K562 (cell line): ENCODE results near the gene BBC3. TPM values are rescaled to one million over a fixed set of nuclear protein-coding genes. Genes with fewer than 3 reads are reported as not detected.

Source experiments
- ATF2 ChIP-seq: sonication (generic); formaldehyde crosslinking; IDR thresholded peaks from 2 replicates; pipeline ENCODE4 v1.8.1; 2022; ENCODE audit warnings: missing genetic modification reagents
- ATF6 ChIP-seq: sonication (generic); formaldehyde crosslinking; IDR thresholded peaks from 2 replicates; pipeline ENCODE4 v1.4.0; 2020; ENCODE audit warnings: mild to moderate bottlenecking, missing genetic modification reagents
- DEAF1 ChIP-seq: fragments of 450-650 bp; formaldehyde crosslinking; IDR thresholded peaks from 2 replicates; pipeline ENCODE4 v1.4.0; 2020; ENCODE audit warnings: mild to moderate bottlenecking, moderate library complexity
- E2F1 ChIP-seq: sonication (generic); formaldehyde crosslinking; IDR thresholded peaks from 2 replicates; pipeline ENCODE4 v1.8.1; 2023; ENCODE audit warnings: mild to moderate bottlenecking, missing genetic modification reagents, moderate library complexity
- FOXA3 ChIP-seq, 2 experiments: fragments of 450-650 bp in 1 of 2; sonication (generic) in 1 of 2; formaldehyde crosslinking; IDR thresholded peaks in 1 of 2; conservative IDR thresholded peaks in 1 of 2; 2 replicates each; pipeline versions ENCODE4 v1.4.0 to v1.8.0; 2020 to 2022; ENCODE audit warnings: mild to moderate bottlenecking in 2 of 2, missing genetic modification reagents in 1 of 2
- KLF1 ChIP-seq: fragments of 450-650 bp; IDR thresholded peaks from 2 replicates; pipeline ENCODE4 v1.6.1; 2016; ENCODE audit warnings: missing genetic modification characterization, missing compliant biosample characterization
- NCOA1 ChIP-seq: fragments of 450-650 bp; IDR thresholded peaks from 2 replicates; pipeline ENCODE4 v1.6.1; 2016; ENCODE audit warnings: low read depth
- PTBP1 ChIP-seq: fragments of 200-400 bp; formaldehyde crosslinking; IDR thresholded peaks from 2 replicates; pipeline ENCODE4 v1.6.1; 2017; ENCODE audit warnings: low read depth, low read length
- RBM14 ChIP-seq: fragments of 200-400 bp; formaldehyde crosslinking; IDR thresholded peaks from 2 replicates; pipeline ENCODE4 v1.6.1; 2018; ENCODE audit warnings: low read depth, mild to moderate bottlenecking, low read length, moderate library complexity, borderline replicate concordance; ENCODE audit not compliant: insufficient read depth
- SPI1 ChIP-seq: IDR thresholded peaks from 2 replicates; pipeline ENCODE4 v1.6.1; 2011; ENCODE audit warnings: low read depth, low read length, control low read depth, borderline replicate concordance
- ZNF407 ChIP-seq: fragments of 450-650 bp; IDR thresholded peaks from 2 replicates; pipeline ENCODE4 v1.6.1; 2016; ENCODE audit warnings: low read depth
- polyA plus RNA-seq, 8 experiments: library from polyadenylated mRNA; depleted of rRNA in 4 of 8; stranded (reverse) in 5 of 8; unstranded in 3 of 8; fragments of >200 nt; fragmentation: Nextera tagmentation in 2 of 8; fragmentation: Illumina TruSeq in 1 of 8; extraction: Ambion mirVana in 2 of 8; extraction: Trizol in 1 of 8; gene quantifications; 2 replicates each; pipeline versions ENCODE4 v1.2.1 to v1.2.3, GENCODE V29; 2011 to 2014; ENCODE audit warnings: inconsistent platforms in 1 of 8, missing spikeins in 1 of 8
- total RNA-seq, 7 experiments: library from RNA; depleted of rRNA in 6 of 7; stranded (reverse); fragments of >200 nt in 6 of 7; fragmentation: Illumina TruSeq in 2 of 7; extraction: Trizol in 2 of 7; gene quantifications; 2 replicates each; pipeline versions ENCODE4 v1.2.1 to v1.2.3, GENCODE V29; 2011 to 2021; ENCODE audit warnings: low replicate concordance in 1 of 7

BBC3 gene
- total and polyA plus RNA-seq, 9 of the 15 experiments (the other 6 are each of a cell fraction or from before 2014, with no cell fraction given) = 0.15 to 30.7 (median 4.8) TPM

GRCh38 chr19:47230054-47230920 lies 712 bp downstream of the BBC3 start (continued):
- TF ChIP-seq ZNF407 (peak; percentile 56; the same call in 1 of the 2 replicates), KLF1 (tag) (no peak), FOXA3 (CRISPR knock-in tag; conservative IDR thresholded peaks at IDR 0.05 in 1 of 2, IDR thresholded peaks at IDR 0.05 in 1 of 2) (peak; percentile 56 to 82; a peak in 3 of 4 replicates), PTBP1 (0 out of 2 replicates have a peak, but pooled peaks have one; percentile 76), RBM14 (no peak), NCOA1 (no peak), ATF6 (no peak), E2F1 (CRISPR knock-in tag) (no peak), SPI1 (no peak), ATF2 (CRISPR knock-in tag) (no peak), DEAF1 (CRISPR knock-in tag) (no peak)
